Measurements from ENCODE around the gene ATG2B.

ATG2B gene

GRCh38 chr14:96264200-96264553 is 99.0 kb downstream of the ATG2B start:
- Histone ChIP-seq H3K79me2 (ENCODE audit: insufficient read depth, low read length) (no peaks in the 10 kb centered on the region), H3K4me2 (ENCODE audit: low read length) (no peak overlapping the region), H3F3A (ENCODE audit: insufficient read depth, low read length) (no peaks in the 10 kb centered on the region), H3K4me3 (ENCODE audit: low read depth, low read length, poor library complexity, severe bottlenecking) (no peak overlapping the region), H3K9ac (ENCODE audit: low read length) (no peak overlapping the region), H3K9me2 (ENCODE audit: low read depth, low read length) (no peaks in the 10 kb centered on the region), H2AFZ (ENCODE audit: low read length) (no peak overlapping the region), H4K20me1 (ENCODE audit: insufficient read depth, low read length) (no peaks in the 10 kb centered on the region), H3K36me3 (ENCODE audit: insufficient read depth, low read length) (no peaks in the 10 kb centered on the region), H3K4me1 (ENCODE audit: insufficient read depth, low read length, severe bottlenecking) (no peaks in the 10 kb centered on the region), H3K9me3 (ENCODE audit: low read length) (no peaks in the 10 kb centered on the region), H3K27me3 (ENCODE audit: insufficient read depth, low read length) (0 out of 2 replicates have a peak, but pooled peaks cover 3% of the 10 kb centered on the region), H3K27ac (ENCODE audit: low read depth, low read length, poor library complexity, severe bottlenecking) (no peak overlapping the region)
- TF ChIP-seq CTCF (IDR thresholded peaks at IDR 0.05; ENCODE audit: low read length) = no peak
- TF ChIP-seq EZH2 (IDR thresholded peaks at IDR 0.05; ENCODE audit: borderline replicate concordance, low read length) = no peak

GRCh38 chr14:96263347-96264199 is 99.6 kb downstream of the ATG2B start:
- Histone ChIP-seq H2AFZ (ENCODE audit: low read length) (no peak overlapping the region), H3F3A (ENCODE audit: insufficient read depth, low read length) (no peaks in the 10 kb centered on the region), H4K20me1 (ENCODE audit: insufficient read depth, low read length) (no peaks in the 10 kb centered on the region), H3K9me2 (ENCODE audit: low read depth, low read length) (no peaks in the 10 kb centered on the region), H3K27me3 (ENCODE audit: insufficient read depth, low read length) (0 out of 2 replicates have a peak, but pooled peaks cover 3% of the 10 kb centered on the region), H3K4me3 (ENCODE audit: low read depth, low read length, poor library complexity, severe bottlenecking) (no peak overlapping the region), H3K27ac (ENCODE audit: low read depth, low read length, poor library complexity, severe bottlenecking) (no peak overlapping the region), H3K4me2 (ENCODE audit: low read length) (no peak overlapping the region), H3K36me3 (ENCODE audit: insufficient read depth, low read length) (no peaks in the 10 kb centered on the region), H3K9ac (ENCODE audit: low read length) (no peak overlapping the region), H3K9me3 (ENCODE audit: low read length) (no peaks in the 10 kb centered on the region), H3K4me1 (ENCODE audit: insufficient read depth, low read length, severe bottlenecking) (no peaks in the 10 kb centered on the region), H3K79me2 (ENCODE audit: insufficient read depth, low read length) (no peaks in the 10 kb centered on the region)
- TF ChIP-seq CTCF (IDR thresholded peaks at IDR 0.05; ENCODE audit: low read length) (no peak), EZH2 (IDR thresholded peaks at IDR 0.05; ENCODE audit: borderline replicate concordance, low read length) (no peak)

- Histone ChIP-seq H3K9ac (ENCODE audit: low read length) (no peak overlapping the region), H3K9me3 (ENCODE audit: low read length) (no peaks in the 10 kb centered on the region)
These were observed 101.1 kb downstream of the ATG2B start for GRCh38 chr14:96261772-96262655.

More at GRCh38 chr14:96261772-96262655, 101.1 kb downstream of the ATG2B start:
- Histone ChIP-seq H4K20me1 (ENCODE audit: insufficient read depth, low read length) (no peaks in the 10 kb centered on the region), H3F3A (ENCODE audit: insufficient read depth, low read length) (no peaks in the 10 kb centered on the region), H3K36me3 (ENCODE audit: insufficient read depth, low read length) (no peaks in the 10 kb centered on the region), H3K4me3 (ENCODE audit: low read depth, low read length, poor library complexity, severe bottlenecking) (no peak overlapping the region), H3K4me1 (ENCODE audit: insufficient read depth, low read length, severe bottlenecking) (no peaks in the 10 kb centered on the region), H3K9me2 (ENCODE audit: low read depth, low read length) (no peaks in the 10 kb centered on the region), H3K27ac (ENCODE audit: low read depth, low read length, poor library complexity, severe bottlenecking) (no peak overlapping the region), H3K79me2 (ENCODE audit: insufficient read depth, low read length) (no peaks in the 10 kb centered on the region), H2AFZ (ENCODE audit: low read length) (no peak overlapping the region), H3K4me2 (ENCODE audit: low read length) (no peak overlapping the region), H3K27me3 (ENCODE audit: insufficient read depth, low read length) (0 out of 2 replicates have a peak, but pooled peaks cover 3% of the 10 kb centered on the region)
- no peak for TF ChIP-seq CTCF (IDR thresholded peaks at IDR 0.05; ENCODE audit: low read length)

Data from OCI-LY1 (cell line).